ENCODE measurements around the gene SGCB.

Gene SGCB

GRCh38 chr4:52019936-52020657 is 18.0 kb downstream of the SGCB start, which contains the start of gene LRRC66:
TSS of gene LRRC66 (minus strand) at chr4:52020363. CDS start at chr4:52017613, 2,750 bp downstream.
- DNase-seq (ENCODE audit: low read depth, low spot score): no peak

GRCh38 chr4:52017814-52018213 is 20.3 kb downstream of the SGCB start:
- no peak for DNase-seq (ENCODE audit: low read depth, low spot score)

DNA sequence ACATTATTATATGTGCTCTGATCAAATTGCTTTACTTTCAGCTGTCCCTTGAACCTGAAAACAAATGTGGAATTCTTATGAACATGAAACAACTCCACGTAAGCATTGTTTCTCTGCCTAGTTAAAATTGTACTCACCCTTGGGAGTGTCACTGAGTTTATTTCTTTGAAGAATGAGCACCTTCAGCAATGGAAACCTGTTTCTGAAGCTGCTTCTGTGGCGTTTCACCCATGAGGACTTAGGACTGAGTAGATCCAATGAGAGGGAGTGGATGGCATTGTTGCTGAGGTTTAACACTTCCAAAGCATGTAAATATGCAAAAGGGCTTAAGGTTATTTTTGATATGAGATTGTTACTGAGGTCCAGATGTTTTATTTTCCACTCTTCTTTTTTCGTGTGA is 21.1 kb downstream of the SGCB start:
- DNase-seq (ENCODE audit: low read depth, low spot score): no peak

DNA sequence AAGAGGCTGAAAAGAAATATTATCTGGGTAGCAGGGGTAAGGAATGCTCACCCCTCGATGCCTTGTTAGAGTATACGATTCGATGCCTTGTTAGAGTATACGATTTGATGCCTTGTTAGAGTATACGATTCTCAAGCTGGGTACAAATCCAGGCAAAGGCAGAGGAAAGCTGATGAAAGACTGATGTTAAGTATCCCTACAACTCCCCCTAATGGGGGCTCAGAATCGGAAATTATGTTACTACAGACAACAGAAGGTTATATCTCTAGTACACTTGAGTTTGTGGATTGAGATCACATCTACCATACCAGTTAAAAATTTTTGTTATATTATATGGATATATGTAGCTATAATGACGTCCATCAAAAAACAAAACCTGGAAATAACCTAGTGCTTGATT is 22.7 kb downstream of the SGCB start:
- no peak for DNase-seq (ENCODE audit: low read depth, low spot score)

GRCh38 chr4:52014903-52015302 is 23.2 kb downstream of the SGCB start:
- DNase-seq (ENCODE audit: low read depth, low spot score): no peak

- no peak for DNase-seq (ENCODE audit: low read depth, low spot score)
Measured at GRCh38 chr4:52012651-52013050, 25.4 kb downstream of the SGCB start.

GRCh38 chr4:52010986-52011385 is 27.1 kb downstream of the SGCB start:
- no peak for DNase-seq (ENCODE audit: low read depth, low spot score)

- no peak for DNase-seq (ENCODE audit: low read depth, low spot score)
Measured at GRCh38 chr4:52006887-52007286, 31.2 kb downstream of the SGCB start.

GRCh38 chr4:52005604-52006273 is 32.4 kb downstream of the SGCB start:
- no peak for DNase-seq (ENCODE audit: low read depth, low spot score)

GRCh38 chr4:52004414-52004813 is 33.7 kb downstream of the SGCB start:
- DNase-seq (ENCODE audit: low read depth, low spot score): no peak

GRCh38 chr4:52001616-52002015 is 36.5 kb downstream of the SGCB start:
- no peak for DNase-seq (ENCODE audit: low read depth, low spot score)

DNA sequence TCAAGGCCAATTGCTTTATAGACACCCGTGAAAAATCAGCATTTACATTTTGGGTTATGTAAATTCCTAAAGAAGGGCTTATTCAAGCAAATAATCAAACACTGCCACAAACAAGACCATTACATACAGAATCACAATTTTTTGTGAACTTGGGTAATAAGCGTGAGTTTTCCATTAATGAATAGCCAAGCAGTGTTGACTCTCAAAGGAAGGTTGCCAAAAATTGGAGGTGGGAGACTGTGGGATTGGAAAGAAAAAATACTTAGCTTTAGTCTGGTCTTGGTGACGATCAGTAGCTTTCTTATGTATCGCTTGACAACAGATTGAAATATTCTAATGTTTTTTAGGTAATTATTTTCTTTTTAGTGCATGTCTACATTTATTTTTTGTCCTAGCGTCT is 38.8 kb downstream of the SGCB start:
- DNase-seq (ENCODE audit: low read depth, low spot score): no peak

DNA sequence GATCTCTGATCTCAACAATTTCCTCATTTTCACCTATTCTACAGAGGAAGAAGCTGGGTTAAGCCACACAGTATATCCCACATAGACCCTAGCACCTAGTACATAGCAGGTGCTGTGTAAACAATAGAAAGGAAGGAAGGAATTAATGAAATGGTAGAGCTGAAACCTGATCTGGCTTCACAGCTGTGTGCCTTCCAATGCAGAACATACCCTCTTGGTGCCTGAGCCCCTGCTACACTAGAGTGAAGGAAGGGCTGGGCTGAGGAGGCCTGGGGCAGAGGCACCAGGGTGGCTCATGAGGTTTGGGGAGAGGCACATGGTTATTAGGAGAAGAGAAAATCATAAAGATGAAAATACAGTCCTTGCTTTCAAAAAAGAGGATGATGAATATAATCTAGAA is 39.3 kb downstream of the SGCB start:
- no peak for DNase-seq (ENCODE audit: low read depth, low spot score)

DNA sequence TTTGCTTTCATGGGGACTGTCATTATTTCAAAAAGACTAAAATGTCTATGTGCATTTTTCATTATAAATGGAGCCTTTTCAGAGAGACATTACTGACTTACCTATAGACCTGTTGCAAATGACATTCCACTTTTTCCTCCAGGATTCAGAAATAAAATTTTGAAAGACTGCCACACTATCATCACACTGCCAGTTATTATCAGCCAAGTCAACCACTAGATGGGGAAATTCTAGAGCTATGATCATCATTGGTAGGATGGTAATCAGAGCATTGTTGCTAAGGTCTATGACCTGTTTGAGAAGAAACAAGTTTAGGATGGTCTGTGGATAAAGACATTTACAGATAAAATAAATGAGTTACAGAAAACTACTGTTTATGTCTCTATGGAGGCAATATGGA is 40.5 kb downstream of the SGCB start:
- no peak for DNase-seq (ENCODE audit: low read depth, low spot score)

- DNase-seq (ENCODE audit: low read depth, low spot score): no peak
Measured at GRCh38 chr4:51995647-51996220, 42.4 kb downstream of the SGCB start.
